Measurements from ENCODE around the gene BAX.
A peak's percentile ranks its signal among the peaks of the same experiment; 100 is the strongest.
"Not testable (repeated sequence)": the region's sequence is repeated elsewhere in the genome, so short reads cannot be mapped to it uniquely, and the experiment has no call there.

Gene BAX

DNA sequence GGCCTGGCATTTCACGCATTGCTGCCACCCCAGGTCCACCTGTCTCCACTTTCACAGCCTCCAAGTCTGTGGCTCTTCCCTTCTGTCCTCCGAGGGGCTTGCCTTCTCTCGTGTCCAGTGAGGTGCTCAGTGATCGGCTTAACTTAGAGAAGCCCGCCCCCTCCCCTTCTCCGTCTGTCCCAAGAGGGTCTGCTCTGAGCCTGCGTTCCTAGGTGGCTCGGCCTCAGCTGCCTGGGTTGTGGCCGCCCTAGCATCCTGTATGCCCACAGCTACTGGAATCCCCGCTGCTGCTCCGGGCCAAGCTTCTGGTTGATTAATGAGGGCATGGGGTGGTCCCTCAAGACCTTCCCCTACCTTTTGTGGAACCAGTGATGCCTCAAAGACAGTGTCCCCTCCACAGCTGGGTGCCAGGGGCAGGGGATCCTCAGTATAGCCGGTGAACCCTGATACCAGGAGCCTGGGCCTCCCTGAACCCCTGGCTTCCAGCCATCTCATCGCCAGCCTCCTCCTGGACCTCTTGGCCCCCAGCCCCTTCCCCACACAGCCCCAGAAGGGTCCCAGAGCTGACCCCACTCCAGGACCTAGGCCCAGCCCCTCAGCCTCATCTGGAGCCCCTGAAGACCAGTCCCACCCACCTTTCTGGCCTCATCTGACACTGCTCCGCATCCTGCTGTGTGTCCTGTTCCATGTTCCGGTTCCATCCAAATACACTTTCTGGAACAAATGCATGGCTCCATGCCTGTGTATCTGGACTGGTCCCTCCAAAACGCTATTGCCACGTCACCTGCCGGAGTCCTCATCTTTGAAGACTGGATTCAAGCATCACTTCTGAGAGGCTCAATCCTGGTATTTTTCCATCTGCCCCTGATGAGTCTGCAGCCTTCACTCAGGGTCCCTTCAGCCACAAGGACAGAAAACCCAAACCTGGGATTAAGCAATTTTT lies 31.9 kb upstream of the BAX start:
- H3K4me3 ChIP-seq (ENCODE audit: low read depth, low read length), result no peak overlapping the region
- TF ChIP-seq CTCF (IDR thresholded peaks at IDR 0.05; ENCODE audit: control insufficient read depth, extremely low read depth, insufficient read depth), result no peak
- DNase-seq (ENCODE audit: low read depth), result no peak

DNA sequence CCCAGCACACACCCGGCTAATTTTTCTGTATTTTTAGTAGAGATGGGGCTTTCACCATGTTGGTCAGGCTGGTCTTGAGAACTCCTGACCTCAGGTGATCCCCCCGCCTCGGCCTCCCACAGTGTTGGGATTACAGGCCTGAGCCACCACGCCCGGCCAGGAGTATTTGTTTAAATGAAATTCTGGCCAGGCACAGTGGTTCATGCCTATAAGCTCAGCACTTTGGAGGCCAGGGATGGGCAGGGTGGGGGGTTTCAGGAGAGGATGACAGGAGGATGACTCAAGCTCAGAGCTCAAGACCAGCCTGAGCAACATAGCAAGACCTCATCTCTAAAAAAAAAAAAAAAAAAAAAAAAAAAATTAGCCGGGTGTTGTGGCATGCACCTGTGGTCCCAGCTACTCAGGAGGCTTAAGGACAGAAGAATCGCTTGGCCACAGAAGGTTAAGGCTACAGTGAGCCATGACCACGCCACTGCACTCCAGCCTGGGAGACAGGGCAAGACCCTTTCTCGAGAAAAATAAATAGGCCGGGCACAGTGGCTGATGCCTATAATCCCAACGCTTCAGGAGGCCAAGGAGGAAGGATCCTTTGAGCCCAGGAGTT lies 29.3 kb upstream of the BAX start:
- TF ChIP-seq CTCF (IDR thresholded peaks at IDR 0.05; ENCODE audit: control insufficient read depth, extremely low read depth, insufficient read depth), result no peak
- H3K4me3 ChIP-seq (ENCODE audit: low read depth, low read length), result no peak overlapping the region
- DNase-seq (ENCODE audit: low read depth), result no peak

DNA sequence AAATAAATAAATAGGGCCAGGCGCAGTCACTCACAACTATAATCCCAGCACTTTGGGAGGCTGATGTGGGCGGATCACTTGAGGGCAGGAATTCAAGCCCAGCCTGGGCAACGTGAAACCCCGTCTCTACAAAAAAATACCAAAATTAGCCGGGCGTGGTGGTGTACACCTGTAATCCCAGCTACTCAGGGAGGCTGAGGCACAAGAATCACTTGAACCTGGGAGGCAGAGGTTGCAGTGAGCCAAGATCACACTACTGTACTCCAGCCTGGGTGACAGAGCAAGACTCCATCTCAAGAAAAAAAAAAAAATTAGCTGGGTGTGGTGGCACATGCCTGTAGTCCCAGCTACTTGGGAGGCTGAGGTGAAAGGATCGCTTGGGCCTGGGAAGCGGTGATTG lies 28.8 kb upstream of the BAX start:
- H3K4me3 ChIP-seq (ENCODE audit: low read depth, low read length); DNase-seq (ENCODE audit: low read depth): not testable (repeated sequence)

GRCh38 chr19:48926909-48927308 lies 27.8 kb upstream of the BAX start:
- DNase-seq (ENCODE audit: low read depth), result peak; percentile 30
- TF ChIP-seq CTCF (IDR thresholded peaks at IDR 0.05; ENCODE audit: control insufficient read depth, extremely low read depth, insufficient read depth), result no peak
- no peak overlapping the region for H3K4me3 ChIP-seq (ENCODE audit: low read depth, low read length)

GRCh38 chr19:48927692-48928091 lies 27.0 kb upstream of the BAX start:
- DNase-seq (ENCODE audit: low read depth); H3K4me3 ChIP-seq (ENCODE audit: low read depth, low read length): not testable (repeated sequence)

DNA sequence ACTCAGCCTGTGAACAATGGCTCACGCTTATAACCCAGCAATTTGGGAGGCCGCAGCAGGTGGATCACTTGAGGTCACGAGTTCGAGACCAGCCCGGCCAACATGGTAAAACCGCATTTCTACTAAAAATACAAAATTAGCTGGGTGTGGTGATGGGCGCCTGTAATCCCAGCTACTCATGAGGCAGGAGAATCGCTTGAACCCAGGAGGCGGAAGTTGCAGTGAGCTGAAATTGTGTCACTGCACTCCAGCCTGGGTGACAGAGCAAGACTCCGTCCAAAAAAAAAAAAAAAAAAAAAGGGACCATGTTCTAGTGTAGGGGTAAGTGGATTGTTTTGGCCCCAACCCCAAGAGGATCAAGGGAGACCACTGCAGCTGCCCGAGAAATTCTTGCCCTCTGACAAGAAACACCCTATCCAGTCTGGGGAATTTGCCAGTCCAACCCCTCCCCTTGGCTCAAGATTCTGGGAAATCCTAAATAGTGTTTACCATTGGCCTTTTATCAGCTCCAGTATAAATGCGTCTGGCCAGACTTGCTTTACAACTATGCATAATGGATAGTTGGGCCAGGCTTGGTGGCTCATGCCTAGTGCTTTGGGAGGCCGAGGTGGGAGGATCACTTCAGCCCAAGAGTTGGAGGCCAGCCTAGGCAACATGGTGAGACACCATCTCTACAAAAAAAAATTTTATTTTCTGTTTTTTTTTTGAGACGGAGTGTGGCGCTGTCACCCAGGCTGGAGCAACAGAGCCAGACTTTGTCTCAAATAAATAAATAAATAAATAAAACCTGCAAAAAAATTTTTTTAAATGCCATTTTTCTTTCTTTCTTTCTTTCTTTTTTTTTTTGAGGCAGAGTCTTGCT lies 26.3 kb upstream of the BAX start:
- no peak for TF ChIP-seq CTCF (IDR thresholded peaks at IDR 0.05; ENCODE audit: control insufficient read depth, extremely low read depth, insufficient read depth)
- H3K4me3 ChIP-seq (ENCODE audit: low read depth, low read length), result no peak overlapping the region
- DNase-seq (ENCODE audit: low read depth), result peak; percentile 80

- peak within 1 kb of the TSS; percentile 50 for H3K4me3 ChIP-seq (ENCODE audit: low read depth, low read length)
- TF ChIP-seq CTCF (IDR thresholded peaks at IDR 0.05; ENCODE audit: control insufficient read depth, extremely low read depth, insufficient read depth), result no peak
- DNase-seq (ENCODE audit: low read depth), result peak; percentile 80
Measured at GRCh38 chr19:48933382-48933932, 21.2 kb upstream of the BAX start, which contains the start of gene DHDH. DHDH (plus strand) TSS chr19:48933699; CDS start chr19:48933722, 23 bp downstream.
